ENCODE results near the gene GTSF1L. TPM values are rescaled to one million over a fixed set of nuclear protein-coding genes. Genes with fewer than 3 reads are reported as not detected.

The GTSF1L gene
- total RNA-seq, 1 experiment from 2014 or later: not detected

- POLR2A ChIA-PET (ENCODE audit: low non-redundant PET): no interaction called here
- DNase-seq (ENCODE audit: low spot score): no peak
- no peak for TF ChIP-seq EZH2 (IDR thresholded peaks at IDR 0.05; ENCODE audit: borderline replicate concordance, low read depth, low read length, poor library complexity, severe bottlenecking)
- TF ChIP-seq, protein P1, sequence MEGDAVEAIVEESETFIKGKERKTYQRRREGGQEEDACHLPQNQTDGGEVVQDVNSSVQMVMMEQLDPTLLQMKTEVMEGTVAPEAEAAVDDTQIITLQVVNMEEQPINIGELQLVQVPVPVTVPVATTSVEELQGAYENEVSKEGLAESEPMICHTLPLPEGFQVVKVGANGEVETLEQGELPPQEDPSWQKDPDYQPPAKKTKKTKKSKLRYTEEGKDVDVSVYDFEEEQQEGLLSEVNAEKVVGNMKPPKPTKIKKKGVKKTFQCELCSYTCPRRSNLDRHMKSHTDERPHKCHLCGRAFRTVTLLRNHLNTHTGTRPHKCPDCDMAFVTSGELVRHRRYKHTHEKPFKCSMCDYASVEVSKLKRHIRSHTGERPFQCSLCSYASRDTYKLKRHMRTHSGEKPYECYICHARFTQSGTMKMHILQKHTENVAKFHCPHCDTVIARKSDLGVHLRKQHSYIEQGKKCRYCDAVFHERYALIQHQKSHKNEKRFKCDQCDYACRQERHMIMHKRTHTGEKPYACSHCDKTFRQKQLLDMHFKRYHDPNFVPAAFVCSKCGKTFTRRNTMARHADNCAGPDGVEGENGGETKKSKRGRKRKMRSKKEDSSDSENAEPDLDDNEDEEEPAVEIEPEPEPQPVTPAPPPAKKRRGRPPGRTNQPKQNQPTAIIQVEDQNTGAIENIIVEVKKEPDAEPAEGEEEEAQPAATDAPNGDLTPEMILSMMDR (conservative IDR thresholded peaks at IDR 0.05; ENCODE audit: low read depth, low read length): no peak
- intact Hi-C loops (cut with micrococcal nuclease; ENCODE audit: unreplicated experiment): loop anchor here (2.0 kb wide), 1 partner anchor 176 kb away; no protein-coding TSS in a partner anchor
- BruUV-seq (replicated peaks): no TSS peak
- Histone ChIP-seq H3K27me3 (replicated peaks; ENCODE audit: insufficient read depth, low read depth, low read length, poor library complexity) (no peaks in the 10 kb centered on the region), H3K36me3 (ENCODE audit: insufficient read depth, low read length, poor library complexity, severe bottlenecking) (no peaks in the 10 kb centered on the region), H3K9me3 (ENCODE audit: low read depth, low read length, poor library complexity, severe bottlenecking) (no peaks in the 10 kb centered on the region), H3K27ac (ENCODE audit: low read depth, low read length, poor library complexity, severe bottlenecking) (no peak overlapping the region), H3K4me1 (ENCODE audit: insufficient read depth, low read length, poor library complexity, severe bottlenecking) (peaks cover 11% of the 10 kb centered on the region), H3K4me3 (ENCODE audit: low read depth, low read length, poor library complexity, severe bottlenecking) (no peak overlapping the region)
- CTCF ChIA-PET: interaction anchor here (0.6 kb wide), 1 partner anchor 23 kb away, joined by 3 read pairs; no protein-coding TSS in a partner anchor
Measured at GRCh38 chr20:43750774-43751166, 24.0 kb upstream of the GTSF1L start.

GRCh38 chr20:43749734-43750294, 23.0 kb upstream of the GTSF1L start:
- Histone ChIP-seq H3K27ac (ENCODE audit: low read depth, low read length, poor library complexity, severe bottlenecking) (no peak overlapping the region), H3K4me3 (ENCODE audit: low read depth, low read length, poor library complexity, severe bottlenecking) (no peak overlapping the region), H3K4me1 (ENCODE audit: insufficient read depth, low read length, poor library complexity, severe bottlenecking) (peaks cover 20% of the 10 kb centered on the region), H3K9me3 (ENCODE audit: low read depth, low read length, poor library complexity, severe bottlenecking) (no peaks in the 10 kb centered on the region), H3K36me3 (ENCODE audit: insufficient read depth, low read length, poor library complexity, severe bottlenecking) (no peaks in the 10 kb centered on the region), H3K27me3 (replicated peaks; ENCODE audit: insufficient read depth, low read depth, low read length, poor library complexity) (no peaks in the 10 kb centered on the region)
- no TSS peak for BruUV-seq (replicated peaks)
- DNase-seq (ENCODE audit: low spot score): peak; percentile 78
- intact Hi-C loops (cut with micrococcal nuclease; ENCODE audit: unreplicated experiment): loop anchor here (1.0 to 10.0 kb wide), 3 partner anchors 177 to 435 kb away; partner anchors contain the start of gene JPH2
- ChIA-PET POLR2A (ENCODE audit: low non-redundant PET) (no interaction called here), CTCF (interaction anchor here (1.0 to 1.6 kb wide), 2 partner anchors 176 to 328 kb away, joined by 3 read pairs; no protein-coding TSS in a partner anchor)
- TF ChIP-seq, protein P1 (conservative IDR thresholded peaks at IDR 0.05; ENCODE audit: low read depth, low read length): peak; percentile 99
- no peak for TF ChIP-seq EZH2 (IDR thresholded peaks at IDR 0.05; ENCODE audit: borderline replicate concordance, low read depth, low read length, poor library complexity, severe bottlenecking)

GRCh38 chr20:43748274-43748673, 21.5 kb upstream of the GTSF1L start:
- DNase-seq (ENCODE audit: low spot score): no peak
- intact Hi-C loops (cut with micrococcal nuclease; ENCODE audit: unreplicated experiment): loop anchor here (10.0 kb wide), 1 partner anchor 437 kb away; the partner anchor contains the start of gene JPH2
- Histone ChIP-seq H3K4me1 (ENCODE audit: insufficient read depth, low read length, poor library complexity, severe bottlenecking) (peaks cover 23% of the 10 kb centered on the region), H3K27ac (ENCODE audit: low read depth, low read length, poor library complexity, severe bottlenecking) (no peak overlapping the region), H3K4me3 (ENCODE audit: low read depth, low read length, poor library complexity, severe bottlenecking) (no peak overlapping the region), H3K9me3 (ENCODE audit: low read depth, low read length, poor library complexity, severe bottlenecking) (no peaks in the 10 kb centered on the region), H3K36me3 (ENCODE audit: insufficient read depth, low read length, poor library complexity, severe bottlenecking) (no peaks in the 10 kb centered on the region), H3K27me3 (replicated peaks; ENCODE audit: insufficient read depth, low read depth, low read length, poor library complexity) (no peaks in the 10 kb centered on the region)
- ChIA-PET POLR2A (ENCODE audit: low non-redundant PET) (no interaction called here), CTCF (interaction anchor here (1.5 kb wide), 1 partner anchor 333 kb away, joined by 9 read pairs; no protein-coding TSS in a partner anchor)
- BruUV-seq (replicated peaks): no TSS peak
- TF ChIP-seq EZH2 (IDR thresholded peaks at IDR 0.05; ENCODE audit: borderline replicate concordance, low read depth, low read length, poor library complexity, severe bottlenecking): no peak
- TF ChIP-seq, protein P1 (conservative IDR thresholded peaks at IDR 0.05; ENCODE audit: low read depth, low read length): no peak
